ENCODE data around the gene STRN3. TPM values are rescaled to one million over a fixed set of nuclear protein-coding genes. Genes with fewer than 3 reads are reported as not detected.

The STRN3 gene
- total and polyA plus RNA-seq, 4 donors: 6.8 to 47.5 (median 31.2) TPM

GRCh38 chr14:31042300-31042699, 16.1 kb upstream of the STRN3 start (continued):
- TF ChIP-seq REST (IDR thresholded peaks at IDR 0.05) (no peak), GABPA (IDR thresholded peaks at IDR 0.05 in 1 of 2, conservative IDR thresholded peaks at IDR 0.05 in 1 of 2) (no peak), EGR1 (IDR thresholded peaks at IDR 0.05; ENCODE audit: low read depth in 2 of 2) (no peak), NR2F2 (IDR thresholded peaks at IDR 0.05) (no peak), MAX (IDR thresholded peaks at IDR 0.05) (no peak)

GRCh38 chr14:31038521-31039166, 12.5 kb upstream of the STRN3 start:
- Histone ChIP-seq H3K4me3 (ENCODE audit: low read depth in 1 of 3, low read length in 3 of 3) (no peak overlapping the region), H3K4me1 (ENCODE audit: control insufficient read depth in 4 of 4, insufficient read depth in 4 of 4, low read length in 3 of 4) (peaks cover 0 to 12% (median 5%) of the 10 kb centered on the region in 4 donors), H3K9ac (ENCODE audit: low read depth in 1 of 2, low read length in 2 of 2) (no peak overlapping the region), H3K27me3 (ENCODE audit: control insufficient read depth in 4 of 4, insufficient read depth in 4 of 4, low read length in 3 of 4) (no peaks in the 10 kb centered on the region), H3K9me3 (ENCODE audit: control insufficient read depth in 4 of 4, low read length in 3 of 4) (no peaks in the 10 kb centered on the region), H3K36me3 (ENCODE audit: control insufficient read depth in 4 of 4, insufficient read depth in 3 of 4, low read depth in 1 of 4, low read length in 3 of 4) (no peaks in the 10 kb centered on the region), H3K27ac (ENCODE audit: low read depth in 1 of 2, low read length in 2 of 2) (peak overlapping the region; percentile 0 to 55)
- TF ChIP-seq RAD21 (IDR thresholded peaks at IDR 0.05) (no peak), YY1 (IDR thresholded peaks at IDR 0.05) (peak; percentile 89), ATF3 (IDR thresholded peaks at IDR 0.05) (no peak), GABPA (IDR thresholded peaks at IDR 0.05 in 1 of 2, conservative IDR thresholded peaks at IDR 0.05 in 1 of 2) (no peak), FOXA2 (IDR thresholded peaks at IDR 0.05) (no peak), TAF1 (conservative IDR thresholded peaks at IDR 0.05) (no peak), CTCF (IDR thresholded peaks at IDR 0.05; ENCODE audit: low read depth, low read length, missing input control) (no peak), NR2F2 (IDR thresholded peaks at IDR 0.05) (peak; percentile 32), JUND (IDR thresholded peaks at IDR 0.05) (no peak), REST (IDR thresholded peaks at IDR 0.05) (no peak), FOXA1 (IDR thresholded peaks at IDR 0.05) (no peak), EGR1 (IDR thresholded peaks at IDR 0.05; ENCODE audit: low read depth in 2 of 2) (no peak), HNF4A (conservative IDR thresholded peaks at IDR 0.05) (no peak), ZBTB33 (IDR thresholded peaks at IDR 0.05) (no peak)
- WGBS: 45% methylated on average over 3 of the region's 3 CpGs
- no peak for DNase-seq (ENCODE audit: low spot score)

Measured in liver (tissue), 9 donors.